GM23248 (cell line): ENCODE data around the gene UBE2D1. TPM values are rescaled to one million over a fixed set of nuclear protein-coding genes. Genes with fewer than 3 reads are reported as not detected.

Experiments used
- DNase-seq: peaks from one replicate; pipeline ENCODE4 v3.0.0-alpha.2; 2015
- H2AFZ ChIP-seq: fragments of 200-600 bp; sonication (generic); 2 replicates; pipeline ENCODE4 v1.6.1; 2016; ENCODE audit warnings: antibody characterized with exemption
- H3F3A ChIP-seq: fragments of 200-600 bp; sonication (generic); 2 replicates; pipeline ENCODE4 v1.6.1; 2016; ENCODE audit warnings: mild to moderate bottlenecking, antibody characterized with exemption, mixed run types; ENCODE audit not compliant: insufficient read depth
- H3K27ac ChIP-seq: fragments of 200-600 bp; sonication (generic); 2 replicates; pipeline ENCODE4 v1.5.1; 2016; ENCODE audit warnings: mild to moderate bottlenecking
- H3K27me3 ChIP-seq: fragments of 200-600 bp; sonication (generic); replicated peaks from 2 replicates; pipeline ENCODE4 v1.6.1; 2016; ENCODE audit warnings: mild to moderate bottlenecking; ENCODE audit not compliant: insufficient read depth
- H3K36me3 ChIP-seq: fragments of 200-600 bp; sonication (generic); 2 replicates; pipeline ENCODE4 v1.6.1; 2016; ENCODE audit warnings: low read depth, mild to moderate bottlenecking
- H3K4me1 ChIP-seq: fragments of 200-600 bp; sonication (generic); 2 replicates; pipeline ENCODE4 v1.6.1; 2016; ENCODE audit warnings: mild to moderate bottlenecking; ENCODE audit not compliant: insufficient read depth
- H3K4me2 ChIP-seq: fragments of 200-600 bp; sonication (generic); one replicate; pipeline ENCODE4 v1.6.1; 2016; ENCODE audit warnings: mild to moderate bottlenecking; ENCODE audit not compliant: unreplicated experiment
- H3K4me3 ChIP-seq: fragments of 200-600 bp; sonication (generic); 2 replicates; pipeline ENCODE4 v1.5.1; 2016; ENCODE audit warnings: mild to moderate bottlenecking
- H3K79me2 ChIP-seq: fragments of 200-600 bp; sonication (generic); 2 replicates; pipeline ENCODE4 v1.6.1; 2016; ENCODE audit warnings: mild to moderate bottlenecking; ENCODE audit not compliant: insufficient read depth
- H3K9ac ChIP-seq: fragments of 200-600 bp; sonication (generic); 2 replicates; pipeline ENCODE4 v1.6.1; 2016; ENCODE audit warnings: mild to moderate bottlenecking
- H3K9me2 ChIP-seq: fragments of 200-600 bp; sonication (generic); 2 replicates; pipeline ENCODE4 v1.6.1; 2016; ENCODE audit warnings: mixed run types, mild to moderate bottlenecking, moderate library complexity; ENCODE audit not compliant: insufficient read depth
- H3K9me3 ChIP-seq: fragments of 200-600 bp; sonication (generic); one replicate; pipeline ENCODE4 v1.6.1; 2017; ENCODE audit warnings: low read depth
- H4K20me1 ChIP-seq: fragments of 200-600 bp; sonication (generic); 2 replicates; pipeline ENCODE4 v1.6.0; 2016; ENCODE audit not compliant: insufficient read depth
- EZH2 ChIP-seq: fragments of 200-600 bp; sonication (generic); IDR thresholded peaks from 2 replicates; pipeline ENCODE4 v1.6.1; 2018; ENCODE audit warnings: antibody characterized with exemption, mild to moderate bottlenecking; ENCODE audit not compliant: insufficient read depth, poor library complexity, severe bottlenecking
- EZH2phosphoT487 ChIP-seq: fragments of 200-600 bp; sonication (generic); IDR thresholded peaks from 2 replicates; pipeline ENCODE4 v1.6.1; 2018; ENCODE audit warnings: antibody characterized with exemption, moderate library complexity, mild to moderate bottlenecking, low read depth; ENCODE audit not compliant: insufficient read depth
- WGBS, 2 experiments: methylation state at CpG; one replicate each; pipeline ENCODE4 v1.1.6; 2015 to 2017; ENCODE audit warnings: low lambda C conversion rate in 2 of 2, low coverage in 1 of 2; ENCODE audit errors: missing lambda C conversion rate in 2 of 2; 5-methylcytosine and 5-hydroxymethylcytosine counted together
- in situ Hi-C: fragments of 300-500 bp; cut with MboI; formaldehyde crosslinking; loops from 2 replicates; pipeline ENCODE4 v1.15.0; 2020
- polyA plus RNA-seq: library from polyadenylated mRNA; unstranded; fragments of >200 nt; fragmentation: Nextera tagmentation; extraction: Ambion mirVana; gene quantifications from 2 replicates; pipeline ENCODE4 v1.2.1, GENCODE V29; 2016
- total RNA-seq: library from RNA; depleted of rRNA; stranded (reverse); fragments of >200 nt; shearing (Covaris generic); gene quantifications from 2 replicates; pipeline ENCODE4 v1.2.3, GENCODE V29; 2014

The UBE2D1 gene
- total and polyA plus RNA-seq, 2 experiments from 2014 or later, result 17.7 to 31.9 TPM

- Histone ChIP-seq H3K79me2 (peaks cover 5% of the 10 kb centered on the region; the same call in 1 of the 2 replicates), H3K27ac (no peak overlapping the region), H3K36me3 (no peaks in the 10 kb centered on the region), H3K4me1 (no peaks in the 10 kb centered on the region), H3K4me2 (no peak overlapping the region), H3K4me3 (no peak overlapping the region), H3K9me3 (no peaks in the 10 kb centered on the region), H4K20me1 (no peaks in the 10 kb centered on the region), H2AFZ (no peak overlapping the region), H3K9ac (no peak overlapping the region), H3F3A (no peaks in the 10 kb centered on the region), H3K9me2 (no peaks in the 10 kb centered on the region), H3K27me3 (no peaks in the 10 kb centered on the region)
- no peak for TF ChIP-seq EZH2phosphoT487
- in situ Hi-C loops, result no loop called here
- 97 to 100% methylated on average over 1 of the region's 1 CpG for WGBS, 2 experiments
- no peak for DNase-seq
Observed at GRCh38 chr10:58330431-58330830, 4.4 kb upstream of the UBE2D1 start.

DNA sequence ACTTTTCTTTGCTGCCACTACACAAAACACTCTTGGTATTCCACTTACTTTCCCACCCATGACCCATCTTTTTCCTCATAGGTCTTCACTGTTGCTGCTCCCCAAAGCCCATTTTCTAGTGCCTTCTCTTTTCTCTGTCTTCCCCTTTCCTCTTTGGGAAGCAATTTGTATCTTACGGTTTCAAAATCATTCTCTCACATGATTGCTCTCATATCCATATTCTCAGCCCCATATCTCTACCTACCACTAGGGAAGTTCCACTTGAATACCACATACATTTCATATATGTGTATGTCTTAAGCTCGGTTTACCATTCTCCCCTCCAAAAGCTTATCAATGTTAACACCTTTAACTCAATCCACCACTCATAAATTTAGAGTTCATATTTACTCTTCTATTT lies 3.2 kb upstream of the UBE2D1 start:
- Histone ChIP-seq H3K9me2 (no peaks in the 10 kb centered on the region), H3K9me3 (no peaks in the 10 kb centered on the region), H3F3A (no peaks in the 10 kb centered on the region), H3K4me2 (no peak overlapping the region), H3K27me3 (no peaks in the 10 kb centered on the region), H3K9ac (no peak overlapping the region), H4K20me1 (no peaks in the 10 kb centered on the region; the same call in 1 of the 2 replicates), H3K79me2 (peaks cover 17% of the 10 kb centered on the region), H2AFZ (no peak overlapping the region), H3K36me3 (no peaks in the 10 kb centered on the region), H3K27ac (no peak overlapping the region), H3K4me3 (no peak overlapping the region), H3K4me1 (peaks cover 6% of the 10 kb centered on the region; the same call in 1 of the 2 replicates)
- in situ Hi-C loops, result no loop called here
- WGBS, 2 experiments, result 84 to 87% methylated on average over 2 of the region's 2 CpGs
- no peak for TF ChIP-seq EZH2
- no peak for TF ChIP-seq EZH2phosphoT487
- no peak for DNase-seq

DNA sequence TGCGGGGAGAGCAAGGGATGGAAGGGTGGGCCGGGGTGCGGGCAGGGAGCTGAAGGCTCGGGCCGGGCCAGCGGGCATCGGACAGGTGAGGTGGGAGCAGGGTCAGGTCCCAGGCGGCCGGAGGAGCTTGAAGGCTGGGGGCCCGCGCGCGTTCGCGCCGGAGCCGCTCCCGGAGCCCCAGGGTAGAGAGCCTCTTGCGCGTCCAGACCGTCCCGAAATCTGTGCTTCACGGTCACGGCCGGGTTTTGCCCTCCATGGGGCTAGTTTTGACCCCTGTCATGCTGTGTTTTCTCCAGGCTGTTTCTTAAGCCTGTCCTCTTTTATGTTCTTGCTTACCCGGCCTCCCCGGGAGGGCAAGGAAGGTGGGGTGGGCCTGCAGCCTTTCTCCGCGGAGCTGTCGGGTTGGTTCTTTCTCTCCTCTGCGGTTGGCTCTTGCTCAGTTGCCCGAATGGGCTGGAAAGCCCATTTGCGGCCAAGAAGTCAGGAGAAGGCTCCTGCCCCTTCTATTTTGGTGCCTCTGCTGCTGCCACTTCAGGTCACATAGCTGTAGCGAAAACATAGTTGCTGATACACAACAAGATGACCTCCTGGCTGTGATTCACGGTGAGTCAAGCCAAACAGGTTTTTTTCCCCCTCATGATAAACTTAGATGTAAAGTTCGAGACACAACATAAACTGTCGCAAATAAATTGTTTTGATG lies 650 bp downstream of the UBE2D1 start:
- no peak for TF ChIP-seq EZH2phosphoT487
- no peak for TF ChIP-seq EZH2
- in situ Hi-C loops, result no loop called here
- WGBS, 2 experiments, result 1% methylated on average over 34 to 37 of the region's 37 CpGs
- H3K9me2 ChIP-seq, result no peaks in the 10 kb centered on the region
- peak overlapping the region; percentile 46 for H3K27ac ChIP-seq
- peaks cover 6% of the 10 kb centered on the region; the same call in 1 of the 2 replicates for H3K4me1 ChIP-seq
- H3K79me2 ChIP-seq, result peaks cover 55% of the 10 kb centered on the region
- H3K4me2 ChIP-seq, result peak overlapping the region; percentile 89
- H3K4me3 ChIP-seq, result peak overlapping the region; percentile 91
- peak; percentile 72 for DNase-seq
- no peaks in the 10 kb centered on the region for H3K36me3 ChIP-seq
- H3K9me3 ChIP-seq, result no peaks in the 10 kb centered on the region
- H3F3A ChIP-seq, result no peaks in the 10 kb centered on the region
- peak overlapping the region; percentile 79 for H3K9ac ChIP-seq
- no peaks in the 10 kb centered on the region for H3K27me3 ChIP-seq
- H4K20me1 ChIP-seq, result peaks cover 3% of the 10 kb centered on the region; the same call in 1 of the 2 replicates
- H2AFZ ChIP-seq, result peak overlapping the region; percentile 87

DNA sequence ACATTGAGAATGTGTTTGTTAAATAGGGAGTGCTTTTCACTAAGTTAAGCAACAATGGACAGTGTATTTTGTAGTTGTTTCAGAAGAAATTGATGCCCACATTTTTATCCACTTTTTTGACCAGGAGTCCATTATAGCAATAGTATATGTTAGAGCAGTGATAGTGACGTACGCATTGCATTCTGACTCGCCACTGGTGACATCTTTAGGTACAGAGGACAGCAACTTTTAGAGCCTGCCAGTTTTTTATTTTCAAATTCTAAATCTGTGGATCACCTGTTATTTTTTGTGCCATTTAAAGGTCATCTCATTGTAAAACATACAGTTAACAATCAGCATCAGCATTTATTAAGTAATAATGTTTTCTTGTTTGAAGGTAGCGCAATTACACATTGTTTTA lies 1.4 kb downstream of the UBE2D1 start:
- Histone ChIP-seq H3K4me1 (peaks cover 6% of the 10 kb centered on the region; the same call in 1 of the 2 replicates), H3K27me3 (no peaks in the 10 kb centered on the region), H3K9me3 (no peaks in the 10 kb centered on the region), H3K4me2 (peak overlapping the region; percentile 89), H3K36me3 (no peaks in the 10 kb centered on the region), H3K9ac (peak overlapping the region; percentile 79; the same call in 1 of the 2 replicates), H2AFZ (peak overlapping the region; percentile 87; the same call in 1 of the 2 replicates), H3K9me2 (no peaks in the 10 kb centered on the region), H4K20me1 (peaks cover 3% of the 10 kb centered on the region; the same call in 1 of the 2 replicates), H3K79me2 (peaks cover 63% of the 10 kb centered on the region), H3F3A (no peaks in the 10 kb centered on the region), H3K27ac (no peak overlapping the region), H3K4me3 (peak overlapping the region; percentile 91)
- TF ChIP-seq EZH2, result no peak
- TF ChIP-seq EZH2phosphoT487, result no peak
- 89 to 93% methylated on average over 4 of the region's 4 CpGs for WGBS, 2 experiments
- in situ Hi-C loops, result no loop called here
- peak; percentile 30 for DNase-seq
